Measurements from ENCODE around the gene MBD5.

Gene MBD5

DNA sequence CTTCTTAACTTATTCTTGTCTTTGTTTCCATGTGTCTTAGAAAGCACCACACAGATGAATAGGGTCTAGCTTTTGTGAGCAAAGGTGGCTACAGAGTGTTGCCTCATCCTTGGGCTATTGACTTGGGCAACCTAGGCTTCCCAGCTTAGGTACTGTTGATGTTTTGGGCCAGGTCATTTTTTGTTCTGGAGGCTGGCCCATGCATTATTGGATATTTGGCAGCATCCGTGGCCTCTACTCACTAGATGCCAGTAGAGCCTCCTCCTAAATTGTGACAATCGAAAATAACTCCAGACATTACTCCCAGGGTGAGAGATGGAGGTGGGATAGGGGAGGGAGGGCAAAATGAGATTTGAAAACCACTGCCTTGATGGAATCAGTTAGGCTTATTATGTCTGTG lies 496.4 kb downstream of the MBD5 start:
- DNase-seq (ENCODE audit: low read depth, low spot score) = no peak

DNA sequence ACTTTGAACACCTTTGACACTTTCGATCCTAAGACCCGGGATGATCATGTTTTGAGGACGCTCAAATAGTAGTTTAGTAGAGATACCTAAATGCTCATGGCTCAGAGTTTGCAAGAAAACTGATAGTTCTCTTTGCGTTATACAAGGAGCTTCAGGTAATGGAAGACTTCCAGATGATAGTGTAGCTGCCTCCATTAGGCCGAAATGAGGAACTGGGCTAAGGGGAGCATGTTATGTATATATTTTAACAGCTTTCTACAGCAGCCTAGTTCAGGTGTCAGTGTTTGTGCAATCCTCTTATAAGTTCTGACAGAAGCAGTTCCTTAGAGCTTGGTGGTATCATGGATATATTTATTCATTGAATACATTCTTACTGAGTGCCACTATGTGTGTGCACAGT lies 496.9 kb downstream of the MBD5 start:
- DNase-seq (ENCODE audit: low read depth, low spot score) = no peak

DNA sequence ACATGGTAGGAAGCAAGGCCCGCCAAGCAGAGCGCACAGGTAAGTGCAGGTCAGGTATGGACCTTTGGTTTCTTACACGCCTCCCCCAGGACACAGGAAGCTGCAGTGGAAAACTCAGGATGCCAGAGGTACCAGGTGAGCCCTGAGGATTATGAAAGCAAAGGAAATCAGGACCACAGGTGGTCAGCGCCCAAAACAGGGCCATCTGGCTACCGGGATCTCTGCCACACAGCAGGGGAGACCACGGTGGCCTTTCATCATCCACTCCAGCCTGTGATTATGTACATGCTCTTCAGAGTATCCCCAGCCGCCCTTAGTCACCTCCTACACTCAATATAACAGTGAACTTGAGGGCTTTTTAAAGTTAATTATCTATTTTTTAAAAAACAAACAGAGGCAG lies 498.1 kb downstream of the MBD5 start:
- no peak for DNase-seq (ENCODE audit: low read depth, low spot score)

DNA sequence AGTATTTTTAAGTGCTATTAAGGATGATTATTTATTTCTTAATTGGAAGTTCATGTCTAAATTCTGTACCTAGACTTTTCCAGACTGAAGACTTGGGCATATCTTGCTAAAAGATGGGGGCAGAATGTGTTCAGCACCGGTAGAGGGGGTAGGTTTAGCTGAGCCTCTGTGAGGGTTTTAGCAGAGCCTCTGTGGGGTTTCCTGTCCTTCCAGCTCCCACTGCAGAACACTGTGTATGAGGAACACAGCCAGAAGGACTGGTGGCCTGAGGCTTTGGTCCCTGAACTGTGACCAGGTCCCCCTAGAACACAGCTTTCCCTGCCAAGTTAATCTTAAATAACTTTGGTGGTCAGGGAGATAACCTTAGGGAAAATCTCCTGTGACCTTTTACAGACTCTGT lies 500.3 kb downstream of the MBD5 start:
- DNase-seq (ENCODE audit: low read depth, low spot score) = no peak

DNA sequence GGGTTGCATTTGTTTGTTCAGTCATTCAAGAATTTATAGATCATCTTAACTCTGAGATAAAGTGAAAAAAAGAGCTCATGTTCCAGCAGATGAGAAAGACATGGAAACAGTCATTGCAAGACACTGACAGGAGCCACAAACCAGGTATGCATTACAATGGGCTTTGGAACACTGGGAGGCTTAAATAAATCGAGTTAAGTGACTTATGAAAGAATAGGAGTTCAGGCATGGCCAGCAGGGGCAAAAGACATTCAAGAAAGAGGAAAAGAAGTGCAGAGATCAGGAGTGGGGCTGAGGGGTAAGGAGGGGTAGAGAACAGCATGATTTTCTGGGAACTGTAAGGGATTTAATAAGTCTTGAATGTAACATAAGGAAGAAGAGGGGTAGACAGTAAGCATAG lies 502.4 kb downstream of the MBD5 start:
- no peak for DNase-seq (ENCODE audit: low read depth, low spot score)

DNA sequence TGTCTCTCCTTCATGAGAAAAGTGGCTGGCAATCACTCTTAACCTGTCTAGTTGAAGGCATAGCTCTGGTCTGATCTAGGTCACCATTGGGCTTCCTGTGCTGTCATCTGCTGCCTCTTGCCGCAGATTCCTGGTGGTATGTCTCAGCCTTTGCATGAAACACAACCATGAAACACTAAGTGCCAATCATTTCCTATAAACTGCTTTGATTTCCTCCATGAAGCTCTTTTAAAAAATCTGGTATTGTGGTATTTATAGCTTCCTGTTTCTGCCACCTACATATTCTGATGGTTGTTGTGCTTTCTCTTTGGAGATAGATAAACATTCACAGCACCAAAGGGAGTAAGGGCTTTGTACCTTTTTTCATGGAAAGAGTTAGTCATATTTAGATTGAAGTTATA lies 503.6 kb downstream of the MBD5 start:
- DNase-seq (ENCODE audit: low read depth, low spot score) = peak; percentile 15

DNA sequence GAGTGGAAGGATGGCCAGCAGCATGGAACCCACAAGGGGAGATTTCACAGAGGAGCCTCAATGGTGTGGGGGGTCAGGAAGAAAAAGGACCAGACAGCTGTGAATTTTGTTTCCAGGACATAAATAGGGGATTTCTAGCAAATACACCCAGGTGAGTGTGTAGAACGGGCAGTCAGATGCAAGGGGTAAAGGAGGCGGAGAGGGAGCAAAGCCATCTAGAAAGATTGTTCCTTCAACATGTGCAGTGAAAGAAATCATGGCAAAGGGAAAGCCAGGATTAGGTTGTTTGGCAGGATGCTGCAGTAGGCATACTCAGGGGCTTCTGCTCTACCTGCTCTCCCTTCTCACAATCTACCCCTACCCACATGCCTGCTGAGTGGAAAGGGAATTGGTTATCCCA lies 504.2 kb downstream of the MBD5 start:
- DNase-seq (ENCODE audit: low read depth, low spot score) = no peak

DNA sequence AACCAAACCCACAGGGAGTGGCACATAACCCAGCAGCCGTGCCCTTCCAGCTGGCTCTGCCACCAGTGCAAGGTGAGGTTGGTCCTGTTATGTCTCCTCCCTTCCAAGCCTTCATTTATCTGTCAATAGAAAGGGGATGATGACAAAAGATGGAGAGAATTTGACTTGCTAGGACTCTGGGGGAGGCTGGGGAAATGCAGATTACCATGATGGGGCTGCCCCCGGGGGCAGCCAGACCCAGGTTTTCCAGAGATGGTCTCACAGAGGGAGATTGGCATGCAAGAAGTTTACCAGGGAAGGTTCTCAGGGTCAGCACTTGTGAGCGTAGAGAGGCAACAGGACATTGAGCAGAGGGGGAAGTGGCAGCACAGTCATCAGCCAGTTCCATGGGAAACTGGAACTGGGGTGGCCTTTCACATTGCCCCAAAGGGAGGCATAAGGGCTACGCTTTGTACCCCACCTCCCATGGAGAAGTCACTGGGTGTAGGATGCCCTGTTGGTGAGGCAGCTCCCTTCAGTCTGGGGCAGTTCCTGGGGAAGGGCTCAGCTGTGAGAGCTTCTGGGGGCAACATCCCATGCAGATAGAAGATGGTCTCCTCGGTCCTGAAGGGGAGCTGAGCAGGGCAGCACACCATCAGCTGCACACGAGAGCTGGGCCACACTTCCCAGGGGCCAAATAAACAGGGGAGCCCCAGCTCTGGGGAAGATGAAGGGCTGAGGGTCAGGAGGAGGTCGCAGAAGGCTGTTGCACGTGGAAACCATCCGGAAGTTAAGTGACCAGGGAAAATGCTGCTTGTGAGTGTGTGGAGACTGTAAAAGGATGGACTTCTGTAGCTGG lies 505.8 kb downstream of the MBD5 start:
- no peak for DNase-seq (ENCODE audit: low read depth, low spot score)

DNA sequence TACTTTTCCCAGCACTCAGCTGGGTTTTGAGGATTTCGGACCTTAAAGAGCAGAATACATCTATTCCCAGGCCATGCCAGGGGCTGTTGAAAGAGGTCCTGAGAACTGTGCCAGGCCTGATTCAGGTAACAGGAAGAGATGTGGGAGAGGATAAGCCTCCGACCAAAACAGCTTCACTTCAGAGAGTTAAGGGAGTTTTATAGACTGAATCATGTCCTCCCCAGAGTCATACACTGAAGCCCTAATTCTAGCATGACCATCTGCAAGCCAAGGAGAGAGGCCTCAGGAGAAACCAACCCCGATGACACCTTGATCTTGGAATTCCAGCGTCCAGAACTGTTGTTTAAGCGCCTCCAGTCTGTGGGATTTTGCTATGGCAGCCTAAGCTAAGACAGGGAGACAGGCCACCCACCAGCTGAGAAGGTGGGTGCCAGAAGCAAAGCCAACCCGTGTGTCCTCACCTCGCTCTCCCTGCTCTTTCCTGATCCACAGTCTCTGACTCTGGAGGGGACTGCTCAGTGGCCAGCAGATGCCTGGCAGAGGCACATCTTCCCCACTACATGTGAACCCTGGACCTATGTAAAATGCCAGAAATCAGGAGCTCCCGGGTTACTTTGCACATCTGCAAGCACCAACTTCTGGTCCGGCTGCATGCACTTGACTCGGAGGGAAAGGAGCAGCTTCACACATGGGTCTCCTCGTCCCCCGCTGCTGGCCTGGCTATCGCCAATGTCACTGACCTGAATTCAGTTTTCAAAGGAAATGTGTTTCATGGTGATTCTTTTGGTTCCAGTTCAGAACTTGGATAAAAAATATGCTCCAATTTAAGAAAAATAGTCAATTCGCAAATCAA lies 506.8 kb downstream of the MBD5 start:
- DNase-seq (ENCODE audit: low read depth, low spot score) = no peak

DNA sequence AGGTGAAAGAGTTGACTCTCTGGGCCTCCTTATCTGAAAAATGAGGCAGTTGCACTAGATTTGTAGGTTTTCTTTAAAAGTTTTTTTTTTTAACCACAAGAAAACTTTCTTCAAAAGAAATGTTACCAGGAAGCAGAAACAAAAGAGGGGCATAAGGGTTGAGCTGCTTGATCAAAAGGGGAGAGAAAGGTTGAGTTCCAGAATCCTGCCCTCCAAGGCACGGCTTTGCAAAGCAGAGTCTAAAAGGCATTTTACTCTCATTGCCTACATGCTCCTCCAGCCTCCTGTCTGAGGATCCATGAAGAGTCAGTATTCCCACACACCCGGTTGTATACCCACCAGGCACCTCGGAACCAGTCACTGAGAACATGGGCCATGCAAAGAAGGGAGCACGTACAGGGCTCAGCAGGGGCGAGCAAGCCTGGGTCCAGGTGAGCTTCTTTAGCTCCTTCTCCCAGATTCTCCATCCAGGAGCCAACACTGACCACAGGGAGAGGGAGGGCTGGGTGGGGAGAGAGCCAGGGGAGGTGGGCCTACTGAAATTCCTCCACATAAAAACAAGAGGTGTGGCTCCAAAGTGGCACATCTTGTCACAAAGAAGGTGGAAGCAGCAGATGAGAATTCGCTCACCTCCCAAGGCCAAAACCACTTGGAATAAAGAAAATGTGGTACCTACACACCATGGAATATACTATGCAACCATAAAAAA lies 507.6 kb downstream of the MBD5 start:
- no peak for DNase-seq (ENCODE audit: low read depth, low spot score)

DNA sequence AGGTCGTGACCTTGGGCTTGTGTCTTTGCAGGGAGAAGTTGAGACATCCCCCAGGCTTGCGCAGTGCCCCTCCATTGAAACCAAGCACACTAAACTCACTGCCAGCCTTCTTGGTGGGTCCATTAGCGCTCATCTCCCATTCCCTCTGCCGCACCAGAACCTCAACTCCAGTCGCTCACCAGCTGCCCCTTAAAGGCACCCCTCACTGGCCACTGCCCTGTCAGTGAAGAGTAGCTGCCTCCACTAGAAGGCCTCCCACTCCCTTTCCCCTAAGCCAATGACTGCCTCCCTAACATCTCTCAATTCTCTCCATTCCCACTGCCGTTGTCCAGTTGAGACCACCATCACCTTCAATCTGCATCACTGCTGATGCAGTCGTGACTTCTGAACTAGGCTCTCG lies 508.9 kb downstream of the MBD5 start:
- no peak for DNase-seq (ENCODE audit: low read depth, low spot score)

DNA sequence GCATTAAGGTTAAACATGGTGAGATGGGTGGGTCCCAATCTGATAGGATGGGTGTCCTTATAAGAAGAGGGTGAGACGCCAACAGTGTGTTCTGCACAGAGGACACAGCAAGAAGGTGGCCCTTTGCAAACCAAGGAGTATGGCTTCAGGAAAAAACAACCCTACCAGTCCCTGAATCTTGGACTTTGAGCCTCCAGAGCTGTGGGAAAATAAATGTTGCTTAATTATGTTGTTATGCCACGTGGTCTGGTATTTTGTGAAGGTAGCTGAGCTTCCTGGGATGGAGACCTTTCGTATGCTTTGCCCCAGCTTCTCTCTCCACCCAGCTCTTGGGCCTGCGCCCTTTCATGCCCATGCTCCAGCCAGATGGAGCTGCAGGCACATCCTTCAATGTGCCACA lies 509.5 kb downstream of the MBD5 start:
- no peak for DNase-seq (ENCODE audit: low read depth, low spot score)

DNA sequence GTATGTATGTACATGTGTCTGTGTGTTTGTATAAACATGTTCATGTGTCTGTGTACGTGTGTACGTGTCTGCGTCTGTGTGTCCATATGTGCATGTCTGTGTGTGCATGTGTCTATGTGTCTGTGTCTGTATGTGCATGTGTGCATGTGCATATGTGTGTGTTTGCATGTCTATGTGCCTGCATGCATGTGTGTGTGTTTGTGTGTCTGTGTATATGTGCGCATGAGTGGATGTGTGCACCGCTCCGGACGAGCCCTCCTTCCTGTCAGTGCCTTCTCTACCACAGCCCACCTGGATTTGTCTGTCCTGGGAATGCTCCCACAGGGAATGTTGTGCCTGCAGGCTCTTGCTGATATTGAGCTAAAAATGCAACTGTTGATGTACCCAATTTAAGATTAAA lies 510.3 kb downstream of the MBD5 start:
- DNase-seq (ENCODE audit: low read depth, low spot score) = no peak

DNA sequence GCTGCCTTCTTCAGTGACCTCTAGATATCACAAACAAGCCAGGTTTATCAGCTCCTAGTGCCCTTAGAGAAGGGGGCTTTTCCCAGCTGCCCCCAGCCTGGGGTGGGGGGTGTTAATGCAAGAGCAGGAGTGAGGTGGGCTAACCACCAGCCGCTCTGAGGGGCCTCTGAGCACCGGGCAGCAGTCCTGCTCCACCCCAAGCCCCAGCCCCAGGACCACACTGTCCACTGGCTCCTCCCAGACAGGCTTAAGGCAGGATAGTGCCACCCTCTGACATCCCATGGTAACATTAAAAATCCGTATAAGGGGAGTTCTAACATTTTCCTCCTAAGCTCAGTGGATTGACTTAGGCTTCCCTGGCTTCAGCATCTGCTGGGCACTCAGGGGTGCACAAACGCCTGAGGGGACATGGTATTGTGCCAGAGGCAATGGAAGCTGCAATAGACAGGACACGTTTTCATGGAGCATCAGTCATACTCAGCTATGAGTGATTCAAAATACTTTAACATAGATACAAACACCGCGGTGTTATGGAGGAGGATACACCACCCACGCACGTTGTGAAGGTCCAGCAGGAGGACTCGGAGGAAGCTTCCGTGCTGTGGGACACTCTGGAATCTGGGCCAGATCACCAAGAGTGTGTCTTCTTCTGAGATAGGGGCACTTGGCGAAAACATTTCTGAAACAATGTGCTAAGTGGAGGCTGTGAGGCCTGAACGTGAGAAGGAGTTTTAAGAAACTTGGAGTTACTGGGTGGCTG lies 511.0 kb downstream of the MBD5 start:
- no peak for DNase-seq (ENCODE audit: low read depth, low spot score)

DNA sequence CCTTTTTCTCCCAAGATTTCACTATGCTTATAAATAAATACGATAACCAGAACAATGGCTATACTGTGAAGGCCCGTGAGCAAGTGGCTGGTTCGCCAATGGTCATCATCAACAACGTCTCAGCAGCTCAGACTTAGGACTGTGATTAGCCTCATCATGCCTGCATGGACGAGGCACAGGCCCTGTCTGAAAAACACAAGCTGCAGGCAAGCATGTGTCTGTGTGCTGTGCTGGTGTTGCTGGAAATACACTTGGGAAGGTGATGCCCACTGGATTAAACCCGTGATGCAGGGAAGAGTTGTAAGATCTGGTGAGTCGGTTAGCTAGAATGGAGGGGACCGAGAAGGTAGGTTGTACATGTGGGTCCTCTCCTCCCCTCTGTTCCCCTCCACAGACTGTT lies 512.1 kb downstream of the MBD5 start:
- DNase-seq (ENCODE audit: low read depth, low spot score) = no peak

DNA sequence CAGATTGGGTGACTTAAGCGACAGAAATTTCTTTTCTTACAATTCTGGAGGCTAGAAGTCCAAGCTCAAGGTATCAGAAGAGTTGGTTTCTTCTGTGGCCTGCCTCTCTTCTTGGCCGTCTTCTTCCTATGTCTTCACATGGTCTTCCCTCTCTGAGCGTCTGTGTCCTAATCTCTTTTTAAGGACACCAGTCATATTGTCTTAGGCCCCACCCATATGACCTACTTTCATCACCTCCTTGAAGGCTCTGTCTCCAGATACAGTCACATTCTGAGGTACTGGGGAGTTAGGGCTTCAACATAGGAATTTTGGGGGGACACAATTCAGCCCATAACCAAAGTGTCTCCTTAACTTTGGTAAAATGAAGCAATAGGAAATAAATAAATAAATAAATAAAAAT lies 512.8 kb downstream of the MBD5 start:
- no peak for DNase-seq (ENCODE audit: low read depth, low spot score)

DNA sequence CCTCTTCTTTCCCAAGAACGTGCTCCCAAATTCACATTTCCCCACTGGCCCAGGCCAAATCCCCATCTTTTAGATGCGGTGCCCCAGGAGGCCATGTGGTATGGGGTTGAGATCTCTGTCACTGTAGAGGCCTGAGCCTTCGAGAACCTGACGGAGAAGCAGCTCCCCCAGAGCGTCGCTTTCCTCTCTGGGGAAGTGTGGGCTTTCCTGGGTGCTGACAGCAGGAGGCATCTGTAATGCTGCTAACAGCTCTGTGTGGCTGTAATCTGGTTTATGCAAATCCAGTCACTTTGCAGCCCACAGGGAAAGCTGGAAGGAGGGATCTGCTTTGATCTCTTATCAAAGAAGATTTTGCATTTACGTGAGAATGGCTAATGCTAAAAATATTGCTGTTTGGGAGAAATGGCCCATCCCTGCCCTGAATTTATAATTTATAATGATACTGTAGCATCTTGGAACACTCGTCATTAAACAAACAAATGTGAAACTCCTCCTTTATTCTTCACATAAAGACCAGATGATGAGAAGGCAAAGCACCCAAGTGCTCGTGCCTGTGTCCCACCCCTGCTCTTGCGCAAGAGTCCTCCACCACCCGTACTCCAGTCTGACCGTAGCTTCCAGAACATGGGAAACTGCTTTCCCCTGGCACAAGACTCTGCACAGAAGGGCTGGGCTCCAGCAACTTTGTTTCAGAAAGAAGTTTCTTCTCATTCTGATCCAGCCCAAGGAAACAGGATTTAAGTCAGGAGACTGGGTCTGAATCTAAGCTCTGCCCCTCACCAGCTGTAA lies 513.7 kb downstream of the MBD5 start:
- DNase-seq (ENCODE audit: low read depth, low spot score) = no peak

DNA sequence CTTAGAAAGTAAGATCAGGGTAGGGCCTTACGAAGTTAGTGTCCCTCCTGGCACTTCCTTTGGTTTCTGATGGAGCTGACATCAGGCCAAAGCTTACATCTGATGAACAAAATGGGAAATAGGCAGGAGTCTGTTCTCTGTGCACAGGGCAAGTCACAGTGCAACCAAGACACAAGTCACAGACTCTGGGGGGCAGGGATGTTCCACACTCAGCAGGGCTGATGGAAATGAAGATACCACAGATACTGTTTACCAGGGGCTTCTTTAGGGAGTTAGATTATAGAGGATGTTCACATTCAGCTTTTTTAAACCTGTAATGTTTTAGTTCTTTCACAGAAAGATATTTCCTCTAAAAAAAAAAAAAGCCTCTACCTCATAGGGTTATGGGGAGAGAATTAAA lies 517.5 kb downstream of the MBD5 start:
- no peak for DNase-seq (ENCODE audit: low read depth, low spot score)

DNA sequence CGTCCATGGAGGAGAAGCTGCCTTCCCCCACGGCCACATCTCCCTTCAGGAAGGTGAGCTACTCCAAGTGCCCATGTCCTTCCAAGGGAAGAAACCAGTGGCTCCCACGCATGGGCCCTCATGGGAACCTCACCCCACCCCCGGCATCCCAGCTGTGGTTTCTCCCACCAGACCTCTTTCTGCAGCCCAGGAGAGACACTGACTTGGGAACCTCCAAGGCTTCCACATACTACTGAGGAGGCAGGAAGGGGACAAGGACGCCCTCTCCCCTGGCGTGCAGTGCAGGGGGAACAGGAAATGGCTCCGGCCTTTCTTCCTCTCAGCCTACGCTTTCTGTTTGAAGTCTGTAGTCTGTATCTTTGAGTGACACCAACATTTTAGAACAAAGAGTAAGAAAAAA lies 519.1 kb downstream of the MBD5 start:
- no peak for DNase-seq (ENCODE audit: low read depth, low spot score)

DNA sequence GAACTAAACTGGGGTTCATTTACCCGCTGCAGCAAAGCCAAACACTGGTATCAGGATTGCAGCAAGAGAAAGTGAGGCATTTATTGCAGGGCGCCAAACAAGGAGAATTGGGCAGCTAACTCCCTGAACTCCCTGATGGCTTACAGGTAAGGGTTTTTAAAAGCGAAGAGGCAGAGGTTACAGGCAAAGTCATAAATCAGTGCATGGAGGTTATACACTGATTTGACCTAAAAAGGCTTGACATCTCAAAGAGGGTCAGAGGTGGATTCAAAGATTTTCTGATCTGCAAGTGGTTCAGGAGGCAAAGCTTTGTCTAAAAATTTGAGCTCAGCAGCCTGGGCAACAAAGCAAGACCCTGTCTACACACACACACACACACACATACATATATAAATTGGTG lies 520.9 kb downstream of the MBD5 start:
- no peak for DNase-seq (ENCODE audit: low read depth, low spot score)

DNA sequence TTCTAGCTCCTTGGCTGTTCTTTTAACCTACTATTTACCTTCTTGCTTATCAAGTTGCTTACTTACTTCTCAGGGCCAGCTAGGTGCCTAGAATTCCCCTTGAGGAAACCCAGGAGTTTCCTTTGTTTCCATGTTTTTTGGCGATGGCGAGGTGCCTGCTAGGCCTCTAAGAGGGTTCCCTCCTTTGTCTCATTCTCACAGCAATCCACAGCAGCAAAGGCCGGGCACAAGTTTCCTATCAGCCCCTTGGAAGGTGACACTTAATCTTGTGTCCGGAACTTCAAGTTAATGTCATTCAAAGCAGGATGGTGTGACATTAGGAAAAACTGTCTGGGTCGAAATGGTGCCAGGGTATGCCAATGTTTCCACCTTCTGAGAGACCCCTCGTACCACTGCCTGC lies 521.7 kb downstream of the MBD5 start:
- DNase-seq (ENCODE audit: low read depth, low spot score) = no peak
